ENCODE measurements around the gene MAST4. TPM values are rescaled to one million over a fixed set of nuclear protein-coding genes. Genes with fewer than 3 reads are reported as not detected.

Gene MAST4
- polyA plus RNA-seq, 2 of the 4 experiments (the other 2 are of a cell fraction): 1.2 to 5.8 TPM

GRCh38 chr5:66959653-66960052, 363.5 kb downstream of the MAST4 start:
- FAIRE-seq (peak; percentile 95), ATAC-seq (peak; percentile 89 to 90), DNase-seq (ENCODE audit: low read depth in 1 of 2, low spot score in 1 of 2) (peak; percentile 22 to 70)
- peak overlapping the region; percentile 85 for H3K4me2 ChIP-seq
- H3K9me3 ChIP-seq: no peaks in the 10 kb centered on the region
- TF ChIP-seq CEBPB (IDR thresholded peaks at IDR 0.05) (peak; percentile 3 to 46; a peak in 2 of 4 replicates), MAX (IDR thresholded peaks at IDR 0.05) (peak; percentile 46; the same call in 1 of the 2 replicates), FOSB (CRISPR knock-in tag; IDR thresholded peaks at IDR 0.05) (no peak), EP300 (IDR thresholded peaks at IDR 0.05) (0 out of 5 replicates have a peak, but pooled peaks of 1 of the 2 experiments have one; percentile 33), KDM1A (IDR thresholded peaks at IDR 0.05; ENCODE audit: low read depth) (no peak), GATA3 (IDR thresholded peaks at IDR 0.05; ENCODE audit: borderline replicate concordance) (peak; percentile 46; the same call in 1 of the 2 replicates), MAFK (IDR thresholded peaks at IDR 0.05; ENCODE audit: partially characterized antibody) (peak; percentile 40), JUNB (IDR thresholded peaks at IDR 0.05) (peak; percentile 38; the same call in 1 of the 2 replicates), CBX8 (IDR thresholded peaks at IDR 0.05) (no peak)
- peaks cover 43% of the 10 kb centered on the region for H3K4me1 ChIP-seq
- H3K27ac ChIP-seq: peak overlapping the region; percentile 73 to 75
- peak overlapping the region; percentile 27 for H3K4me3 ChIP-seq
- CTCF ChIA-PET: interaction anchor here (0.7 to 1.9 kb wide), 8 partner anchors 9 to 152 kb away, joined by 3 to 6 read pairs (median 4); no protein-coding TSS in a partner anchor
- POLR2A ChIA-PET: interaction anchor here (1.1 to 2.4 kb wide), 3 partner anchors 45 to 80 kb away, joined by 4 to 7 read pairs (median 4); no protein-coding TSS in a partner anchor
- 3% methylated on average over 2 of the region's 2 CpGs for WGBS (ENCODE audit: missing lambda C conversion rate)

GRCh38 chr5:66960369-66961137, 364.4 kb downstream of the MAST4 start:
- DNase-seq (ENCODE audit: low read depth in 1 of 2, low spot score in 1 of 2): peak in 1 of 2 experiments; percentile 32
- Histone ChIP-seq H3K4me3 (peak overlapping the region; percentile 27), H3K4me1 (peaks cover 43% of the 10 kb centered on the region), H3K27ac (peak overlapping the region; percentile 73 to 75), H3K9me3 (no peaks in the 10 kb centered on the region), H3K4me2 (peak overlapping the region; percentile 85)
- 3% methylated on average over 7 of the region's 7 CpGs for WGBS (ENCODE audit: missing lambda C conversion rate)
- peak; percentile 54 for FAIRE-seq
- peak in 1 of 2 experiments; percentile 35; a peak in 3 of 6 replicates for ATAC-seq
- ChIA-PET CTCF (interaction anchor here (1.2 to 1.9 kb wide), 5 partner anchors 9 to 153 kb away, joined by 3 to 6 read pairs (median 4); no protein-coding TSS in a partner anchor), POLR2A (interaction anchor here (2.4 kb wide), 1 partner anchor 44 kb away, joined by 7 read pairs; no protein-coding TSS in a partner anchor)
- TF ChIP-seq RCOR1 (IDR thresholded peaks at IDR 0.05; ENCODE audit: low read depth, low read length) (no peak), TFCP2L1 (CRISPR knock-in tag; IDR thresholded peaks at IDR 0.05) (no peak), MAZ (IDR thresholded peaks at IDR 0.05; ENCODE audit: borderline replicate concordance, low read depth, low read length) (no peak), FOSL2 (IDR thresholded peaks at IDR 0.05) (no peak), FOSL2 (CRISPR knock-in tag; IDR thresholded peaks at IDR 0.05) (no peak), HOXB13 (CRISPR knock-in tag; IDR thresholded peaks at IDR 0.05; ENCODE audit: low read depth) (no peak), RNF2 (IDR thresholded peaks at IDR 0.05; ENCODE audit: borderline replicate concordance, low read depth) (no peak), BHLHE40 (IDR thresholded peaks at IDR 0.05; ENCODE audit: low read depth, low read length) (no peak), HEYL (CRISPR knock-in tag; IDR thresholded peaks at IDR 0.05) (no peak), NR3C1 (IDR thresholded peaks at IDR 0.05) (no peak), PHF8 (IDR thresholded peaks at IDR 0.05; ENCODE audit: borderline replicate concordance, low read depth) (no peak), ZFP36 (IDR thresholded peaks at IDR 0.05; ENCODE audit: borderline replicate concordance, partially characterized antibody) (no peak), ELK1 (IDR thresholded peaks at IDR 0.05; ENCODE audit: low read depth, low read length) (no peak), FOSB (CRISPR knock-in tag; IDR thresholded peaks at IDR 0.05) (no peak), EHMT2 (IDR thresholded peaks at IDR 0.05; ENCODE audit: low read depth) (no peak), POLR2A (IDR thresholded peaks at IDR 0.05; ENCODE audit: low read length) (no peak), KDM5A (IDR thresholded peaks at IDR 0.05) (no peak)
- TF ChIP-seq, protein P1, sequence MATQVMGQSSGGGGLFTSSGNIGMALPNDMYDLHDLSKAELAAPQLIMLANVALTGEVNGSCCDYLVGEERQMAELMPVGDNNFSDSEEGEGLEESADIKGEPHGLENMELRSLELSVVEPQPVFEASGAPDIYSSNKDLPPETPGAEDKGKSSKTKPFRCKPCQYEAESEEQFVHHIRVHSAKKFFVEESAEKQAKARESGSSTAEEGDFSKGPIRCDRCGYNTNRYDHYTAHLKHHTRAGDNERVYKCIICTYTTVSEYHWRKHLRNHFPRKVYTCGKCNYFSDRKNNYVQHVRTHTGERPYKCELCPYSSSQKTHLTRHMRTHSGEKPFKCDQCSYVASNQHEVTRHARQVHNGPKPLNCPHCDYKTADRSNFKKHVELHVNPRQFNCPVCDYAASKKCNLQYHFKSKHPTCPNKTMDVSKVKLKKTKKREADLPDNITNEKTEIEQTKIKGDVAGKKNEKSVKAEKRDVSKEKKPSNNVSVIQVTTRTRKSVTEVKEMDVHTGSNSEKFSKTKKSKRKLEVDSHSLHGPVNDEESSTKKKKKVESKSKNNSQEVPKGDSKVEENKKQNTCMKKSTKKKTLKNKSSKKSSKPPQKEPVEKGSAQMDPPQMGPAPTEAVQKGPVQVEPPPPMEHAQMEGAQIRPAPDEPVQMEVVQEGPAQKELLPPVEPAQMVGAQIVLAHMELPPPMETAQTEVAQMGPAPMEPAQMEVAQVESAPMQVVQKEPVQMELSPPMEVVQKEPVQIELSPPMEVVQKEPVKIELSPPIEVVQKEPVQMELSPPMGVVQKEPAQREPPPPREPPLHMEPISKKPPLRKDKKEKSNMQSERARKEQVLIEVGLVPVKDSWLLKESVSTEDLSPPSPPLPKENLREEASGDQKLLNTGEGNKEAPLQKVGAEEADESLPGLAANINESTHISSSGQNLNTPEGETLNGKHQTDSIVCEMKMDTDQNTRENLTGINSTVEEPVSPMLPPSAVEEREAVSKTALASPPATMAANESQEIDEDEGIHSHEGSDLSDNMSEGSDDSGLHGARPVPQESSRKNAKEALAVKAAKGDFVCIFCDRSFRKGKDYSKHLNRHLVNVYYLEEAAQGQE (IDR thresholded peaks at IDR 0.05): no peak
- TF ChIP-seq, protein P2, sequence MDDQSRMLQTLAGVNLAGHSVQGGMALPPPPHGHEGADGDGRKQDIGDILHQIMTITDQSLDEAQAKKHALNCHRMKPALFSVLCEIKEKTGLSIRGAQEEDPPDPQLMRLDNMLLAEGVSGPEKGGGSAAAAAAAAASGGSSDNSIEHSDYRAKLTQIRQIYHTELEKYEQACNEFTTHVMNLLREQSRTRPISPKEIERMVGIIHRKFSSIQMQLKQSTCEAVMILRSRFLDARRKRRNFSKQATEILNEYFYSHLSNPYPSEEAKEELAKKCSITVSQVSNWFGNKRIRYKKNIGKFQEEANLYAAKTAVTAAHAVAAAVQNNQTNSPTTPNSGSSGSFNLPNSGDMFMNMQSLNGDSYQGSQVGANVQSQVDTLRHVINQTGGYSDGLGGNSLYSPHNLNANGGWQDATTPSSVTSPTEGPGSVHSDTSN (IDR thresholded peaks at IDR 0.05): no peak
- TF ChIP-seq, protein P3, sequence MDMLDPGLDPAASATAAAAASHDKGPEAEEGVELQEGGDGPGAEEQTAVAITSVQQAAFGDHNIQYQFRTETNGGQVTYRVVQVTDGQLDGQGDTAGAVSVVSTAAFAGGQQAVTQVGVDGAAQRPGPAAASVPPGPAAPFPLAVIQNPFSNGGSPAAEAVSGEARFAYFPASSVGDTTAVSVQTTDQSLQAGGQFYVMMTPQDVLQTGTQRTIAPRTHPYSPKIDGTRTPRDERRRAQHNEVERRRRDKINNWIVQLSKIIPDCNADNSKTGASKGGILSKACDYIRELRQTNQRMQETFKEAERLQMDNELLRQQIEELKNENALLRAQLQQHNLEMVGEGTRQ (IDR thresholded peaks at IDR 0.05): no peak
- TF ChIP-seq, protein P4, sequence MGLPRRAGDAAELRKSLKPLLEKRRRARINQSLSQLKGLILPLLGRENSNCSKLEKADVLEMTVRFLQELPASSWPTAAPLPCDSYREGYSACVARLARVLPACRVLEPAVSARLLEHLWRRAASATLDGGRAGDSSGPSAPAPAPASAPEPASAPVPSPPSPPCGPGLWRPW (IDR thresholded peaks at IDR 0.05): no peak

Data from A549 (cell line).